ENCODE measurements around the gene EXOSC3.

DNA sequence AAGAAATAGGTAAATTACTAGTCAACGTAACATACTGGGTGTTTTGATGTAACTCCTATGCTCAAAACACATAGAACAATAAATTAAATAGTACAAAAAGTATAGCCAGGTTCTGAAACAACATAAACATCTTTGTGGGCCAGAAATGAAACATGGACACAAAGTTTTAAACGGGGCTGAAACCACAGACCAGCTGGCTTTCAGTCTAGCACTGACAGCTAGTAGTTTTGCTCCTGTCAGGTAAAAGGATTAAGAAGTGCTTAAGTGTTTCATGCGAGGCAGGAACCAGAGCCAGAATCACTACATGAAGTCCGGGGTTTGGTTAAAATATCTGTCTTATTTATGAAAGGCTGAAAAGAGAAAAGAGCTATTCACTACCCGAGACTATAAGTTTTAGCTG, 35.3 kb upstream of the EXOSC3 start:
- TF ChIP-seq, protein P1, sequence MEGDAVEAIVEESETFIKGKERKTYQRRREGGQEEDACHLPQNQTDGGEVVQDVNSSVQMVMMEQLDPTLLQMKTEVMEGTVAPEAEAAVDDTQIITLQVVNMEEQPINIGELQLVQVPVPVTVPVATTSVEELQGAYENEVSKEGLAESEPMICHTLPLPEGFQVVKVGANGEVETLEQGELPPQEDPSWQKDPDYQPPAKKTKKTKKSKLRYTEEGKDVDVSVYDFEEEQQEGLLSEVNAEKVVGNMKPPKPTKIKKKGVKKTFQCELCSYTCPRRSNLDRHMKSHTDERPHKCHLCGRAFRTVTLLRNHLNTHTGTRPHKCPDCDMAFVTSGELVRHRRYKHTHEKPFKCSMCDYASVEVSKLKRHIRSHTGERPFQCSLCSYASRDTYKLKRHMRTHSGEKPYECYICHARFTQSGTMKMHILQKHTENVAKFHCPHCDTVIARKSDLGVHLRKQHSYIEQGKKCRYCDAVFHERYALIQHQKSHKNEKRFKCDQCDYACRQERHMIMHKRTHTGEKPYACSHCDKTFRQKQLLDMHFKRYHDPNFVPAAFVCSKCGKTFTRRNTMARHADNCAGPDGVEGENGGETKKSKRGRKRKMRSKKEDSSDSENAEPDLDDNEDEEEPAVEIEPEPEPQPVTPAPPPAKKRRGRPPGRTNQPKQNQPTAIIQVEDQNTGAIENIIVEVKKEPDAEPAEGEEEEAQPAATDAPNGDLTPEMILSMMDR (IDR thresholded peaks at IDR 0.05), result no peak
- no peak for TF ChIP-seq EP300 (IDR thresholded peaks at IDR 0.05)
- no peak for TF ChIP-seq POLR2A (IDR thresholded peaks at IDR 0.05)
